GM12878 (cell line): ENCODE data around the gene KLK12. TPM values are rescaled to one million over a fixed set of nuclear protein-coding genes. Genes with fewer than 3 reads are reported as not detected.

ENCODE experiments used
- ATAC-seq: fragments of 200-7000 bp; cut with Tn5 transposase; 3 replicates; pipeline ENCODE4 v1.9.1; 2020; ENCODE audit warnings: mild to moderate bottlenecking, moderate library complexity
- BruUV-seq: library from RNA; stranded (reverse); fragments of 400-500 nt; replicated peaks from 2 replicates; lab custom pipeline; 2021; lab: Mats Ljungman, UMichigan
- CTCF ChIA-PET: fragments of 300-600 bp; sonication (Branson Sonifier 250); formaldehyde crosslinking; extraction: SDS; loops from one replicate; lab custom pipeline; 2021; ENCODE audit warnings: inconsistent platforms; lab: Yijun Ruan, JAX
- POLR2A ChIA-PET: fragments of 350-600 bp; formaldehyde crosslinking; extraction: SDS; loops from one replicate; lab custom pipeline; 2021; ENCODE audit warnings: inconsistent platforms; lab: Charles Lee
- RAD21 ChIA-PET: fragments of 300-600 bp; sonication (Branson Sonifier 250); formaldehyde crosslinking; loops from one replicate; lab custom pipeline; 2023; ENCODE audit warnings: antibody characterized with exemption; ENCODE audit not compliant: unreplicated experiment; lab: Charles Lee
- SMC1A ChIA-PET: fragments of 300-600 bp; sonication (Branson Sonifier 250); formaldehyde crosslinking; loops from one replicate; lab custom pipeline; 2023; ENCODE audit not compliant: unreplicated experiment, uncharacterized antibody; lab: Charles Lee
- DNase-seq: peaks from one replicate; pipeline ENCODE4 v3.0.0-alpha.2; 2011; ENCODE audit warnings: low read depth, low spot score
- FAIRE-seq: peaks from 3 replicates; lab custom pipeline; 2011; peaks lifted over from hg19 to GRCh38; lab: Jason Lieb, UNC
- H2AFZ ChIP-seq: 2 replicates; pipeline ENCODE4 v1.6.0; 2011; ENCODE audit warnings: low read depth, low read length, control low read depth; ENCODE audit not compliant: control insufficient read depth
- H3K27ac ChIP-seq: 2 replicates; pipeline ENCODE4 v1.5.1; 2011; ENCODE audit warnings: control low read depth; ENCODE audit not compliant: control insufficient read depth, insufficient read depth
- H3K27me3 ChIP-seq, 2 experiments: replicated peaks in 1 of 2; 2 replicates each; pipeline versions ENCODE4 v1.6.0 to v1.6.1; 2011; ENCODE audit warnings: low read length in 1 of 2; ENCODE audit not compliant: control insufficient read depth in 2 of 2, insufficient read depth in 2 of 2
- H3K36me3 ChIP-seq, 2 experiments: 2 replicates each; pipeline ENCODE4 v1.5.1; 2011; ENCODE audit warnings: low read length in 1 of 2; ENCODE audit not compliant: control insufficient read depth in 2 of 2, insufficient read depth in 2 of 2
- H3K4me1 ChIP-seq: 2 replicates; pipeline ENCODE4 v1.6.1; 2011; ENCODE audit warnings: mild to moderate bottlenecking, low read length, moderate library complexity, mixed read lengths; ENCODE audit not compliant: control insufficient read depth, insufficient read depth
- H3K4me2 ChIP-seq: 2 replicates; pipeline ENCODE4 v1.6.0; 2011; ENCODE audit warnings: control low read depth; ENCODE audit not compliant: control insufficient read depth, insufficient read depth
- H3K4me3 ChIP-seq: fragments of 200-600 bp; sonication (generic); 2 replicates; pipeline ENCODE4 v1.5.1; 2016
- H3K79me2 ChIP-seq: 2 replicates; pipeline ENCODE4 v1.6.0; 2011; ENCODE audit warnings: low read length; ENCODE audit not compliant: control insufficient read depth, insufficient read depth
- H3K9ac ChIP-seq: 2 replicates; pipeline ENCODE4 v1.8.0; 2011; ENCODE audit warnings: low read length, control low read depth, mixed read lengths; ENCODE audit not compliant: control insufficient read depth, insufficient read depth
- H3K9me3 ChIP-seq: replicated peaks from 3 replicates; pipeline ENCODE4 v1.5.1; 2011; ENCODE audit warnings: mild to moderate bottlenecking, low read length; ENCODE audit not compliant: control insufficient read depth, insufficient read depth
- H4K20me1 ChIP-seq: 2 replicates; pipeline ENCODE4 v1.6.0; 2011; ENCODE audit not compliant: control insufficient read depth, insufficient read depth
- RAD51 ChIP-seq: fragments of 450-650 bp; IDR thresholded peaks from 2 replicates; pipeline ENCODE4 v1.6.1; 2016; ENCODE audit warnings: moderate library complexity, mild to moderate bottlenecking, inconsistent platforms
- TAF1 ChIP-seq: IDR thresholded peaks from 2 replicates; pipeline ENCODE4 v1.6.1; 2011; ENCODE audit warnings: mild to moderate bottlenecking, low read depth, low read length, borderline replicate concordance
- ZNF274 ChIP-seq: IDR thresholded peaks from one replicate; pipeline ENCODE4 v1.8.0; 2011; ENCODE audit not compliant: insufficient read length, insufficient read depth
- WGBS: methylation state at CpG from one replicate; pipeline ENCODE4 v1.1.6; 2016; ENCODE audit warnings: low lambda C conversion rate; ENCODE audit not compliant: insufficient replicate concordance, insufficient coverage; ENCODE audit errors: missing lambda C conversion rate; 5-methylcytosine and 5-hydroxymethylcytosine counted together
- in situ Hi-C: fragments of 300-500 bp; cut with MboI; formaldehyde crosslinking; loops from 9 replicates; pipeline ENCODE4 v1.14.3; 2018; ENCODE audit warnings: mixed read lengths
- intact Hi-C: fragments of 100-400 bp; cut with micrococcal nuclease; formaldehyde crosslinking; loops from one replicate; pipeline ENCODE4 v1.14.2; 2022; ENCODE audit not compliant: unreplicated experiment
- polyA plus RNA-seq, 11 experiments: library from polyadenylated mRNA; depleted of rRNA in 4 of 11; unstranded in 6 of 11; stranded (reverse) in 5 of 11; fragments of >200 nt; fragmentation: Nextera tagmentation in 4 of 11; fragmentation: Illumina TruSeq in 1 of 11; extraction: Ambion mirVana in 4 of 11; extraction: Trizol in 1 of 11; gene quantifications; 1 replicate in 1 of 11; 2 replicates in 10 of 11; pipeline versions ENCODE4 v1.2.1 to v1.2.3, GENCODE V29; 2011 to 2016; ENCODE audit warnings: inconsistent platforms in 2 of 11, missing spikeins in 2 of 11, low read depth in 1 of 11
- total RNA-seq, 4 experiments: library from RNA; depleted of rRNA in 3 of 4; stranded (reverse); fragments of >200 nt in 3 of 4; fragmentation: Illumina TruSeq in 1 of 4; extraction: Trizol in 1 of 4; gene quantifications; 2 replicates each; pipeline versions ENCODE4 v1.2.1 to v1.2.3, GENCODE V29; 2013 to 2021
- TF ChIP-seq, protein P1 (sequence below): IDR thresholded peaks from 2 replicates; pipeline ENCODE4 v1.6.1; 2011; ENCODE audit warnings: borderline replicate concordance, low read depth, mild to moderate bottlenecking, moderate library complexity, mixed read lengths, low read length; ENCODE audit not compliant: insufficient read depth; ENCODE audit errors: extremely low read length
- TF ChIP-seq, protein P2 (sequence below): IDR thresholded peaks from 2 replicates; pipeline ENCODE4 v1.6.1; 2011; ENCODE audit warnings: borderline replicate concordance, low read depth, mild to moderate bottlenecking, moderate library complexity, low read length; ENCODE audit not compliant: insufficient read depth, poor library complexity, severe bottlenecking
- TF ChIP-seq, protein P3 (sequence below): IDR thresholded peaks from 2 replicates; pipeline ENCODE4 v1.6.1; 2011; ENCODE audit warnings: mild to moderate bottlenecking, low read depth, low read length, moderate library complexity; ENCODE audit not compliant: insufficient replicate concordance

The KLK12 gene
- total and polyA plus RNA-seq, 10 of the 15 experiments (the other 5 are each of a cell fraction or from before 2014, with no cell fraction given), result not detected

DNA sequence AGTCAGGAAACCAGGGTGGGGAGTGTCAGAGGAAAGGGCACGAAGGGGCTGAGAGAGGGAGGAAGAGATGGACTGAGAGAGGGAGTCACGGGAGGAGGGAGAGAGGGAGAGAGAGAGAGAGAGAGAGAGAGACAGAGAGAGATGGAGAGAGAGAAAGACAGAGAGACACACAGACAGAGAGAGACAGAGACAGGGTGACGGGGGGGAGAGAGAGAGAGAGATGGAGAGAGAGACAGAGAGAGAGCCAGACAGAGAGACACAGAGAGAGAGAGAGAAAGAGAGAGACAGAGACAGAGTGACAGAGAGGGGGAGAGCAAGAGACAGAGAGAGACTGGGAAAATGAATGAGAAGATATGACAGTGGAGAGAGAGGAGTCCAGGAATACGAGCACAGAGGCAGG lies 48.4 kb upstream of the KLK12 start:
- ATAC-seq (no peak), DNase-seq (no peak), FAIRE-seq (no peak)
- Histone ChIP-seq H4K20me1 (no peaks in the 10 kb centered on the region), H3K9me3 (no peaks in the 10 kb centered on the region), H3K27me3 (no peaks in the 10 kb centered on the region), H3K4me2 (no peak overlapping the region), H3K27ac (no peak overlapping the region), H3K9ac (no peak overlapping the region), H3K36me3 (no peaks in the 10 kb centered on the region), H3K79me2 (no peaks in the 10 kb centered on the region), H2AFZ (no peak overlapping the region), H3K4me1 (no peaks in the 10 kb centered on the region), H3K4me3 (no peak overlapping the region)
- ChIA-PET CTCF (no interaction called here), SMC1A (no interaction called here), RAD21 (no interaction called here), POLR2A (no interaction called here)
- no TSS peak for BruUV-seq
- intact Hi-C loops, result no loop called here
- WGBS, result 3% methylated on average over 4 of the region's 4 CpGs
- no peak for TF ChIP-seq ZNF274
- in situ Hi-C loops, result no loop called here

DNA sequence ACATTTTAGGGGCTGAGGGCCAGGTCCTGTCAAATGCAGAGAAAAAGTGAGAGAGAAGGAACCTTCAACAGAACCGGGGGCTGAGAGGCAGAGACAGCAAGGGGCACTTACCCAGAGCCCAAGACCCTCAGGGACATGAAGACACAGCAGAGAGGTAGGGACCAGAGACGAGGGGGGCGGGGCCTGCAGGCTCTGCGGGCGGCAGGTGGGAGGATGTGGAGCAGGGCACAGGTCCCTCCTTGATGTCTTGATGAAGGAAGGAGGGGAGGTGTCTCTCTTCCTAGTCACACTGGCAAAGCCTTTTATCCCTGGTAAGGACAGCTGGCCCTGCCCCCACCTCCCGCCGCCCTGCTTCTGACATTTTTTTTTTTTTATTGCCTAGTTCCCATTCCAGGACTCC lies 47.8 kb upstream of the KLK12 start, which contains the start of gene KLK14:
Gene KLK14, minus strand, starts transcription at position 277 of the 400 bp plus-strand sequence. Its CDS starts 273 bp downstream, at position 4.
- Histone ChIP-seq H3K4me2 (no peak within 1 kb of the TSS), H3K36me3 (no peaks in the 10 kb centered on the region), H3K4me3 (no peak within 1 kb of the TSS), H3K27me3 (no peaks in the 10 kb centered on the region), H2AFZ (no peak within 1 kb of the TSS), H3K79me2 (no peaks in the 10 kb centered on the region), H4K20me1 (no peaks in the 10 kb centered on the region), H3K27ac (no peak within 1 kb of the TSS), H3K9me3 (no peaks in the 10 kb centered on the region), H3K4me1 (no peaks in the 10 kb centered on the region), H3K9ac (no peak within 1 kb of the TSS)
- RAD21 ChIA-PET, result no interaction called here
- ATAC-seq (no peak), FAIRE-seq (no peak), DNase-seq (no peak)
- in situ Hi-C loops, result no loop called here
- intact Hi-C loops, result no loop called here
- TF ChIP-seq, protein P1, sequence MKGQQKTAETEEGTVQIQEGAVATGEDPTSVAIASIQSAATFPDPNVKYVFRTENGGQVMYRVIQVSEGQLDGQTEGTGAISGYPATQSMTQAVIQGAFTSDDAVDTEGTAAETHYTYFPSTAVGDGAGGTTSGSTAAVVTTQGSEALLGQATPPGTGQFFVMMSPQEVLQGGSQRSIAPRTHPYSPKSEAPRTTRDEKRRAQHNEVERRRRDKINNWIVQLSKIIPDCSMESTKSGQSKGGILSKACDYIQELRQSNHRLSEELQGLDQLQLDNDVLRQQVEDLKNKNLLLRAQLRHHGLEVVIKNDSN, result no peak
- TF ChIP-seq, protein P2, sequence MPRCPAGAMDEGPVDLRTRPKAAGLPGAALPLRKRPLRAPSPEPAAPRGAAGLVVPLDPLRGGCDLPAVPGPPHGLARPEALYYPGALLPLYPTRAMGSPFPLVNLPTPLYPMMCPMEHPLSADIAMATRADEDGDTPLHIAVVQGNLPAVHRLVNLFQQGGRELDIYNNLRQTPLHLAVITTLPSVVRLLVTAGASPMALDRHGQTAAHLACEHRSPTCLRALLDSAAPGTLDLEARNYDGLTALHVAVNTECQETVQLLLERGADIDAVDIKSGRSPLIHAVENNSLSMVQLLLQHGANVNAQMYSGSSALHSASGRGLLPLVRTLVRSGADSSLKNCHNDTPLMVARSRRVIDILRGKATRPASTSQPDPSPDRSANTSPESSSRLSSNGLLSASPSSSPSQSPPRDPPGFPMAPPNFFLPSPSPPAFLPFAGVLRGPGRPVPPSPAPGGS, result no peak
- TF ChIP-seq TAF1 (no peak), RAD51 (no peak)
- TF ChIP-seq, protein P3, sequence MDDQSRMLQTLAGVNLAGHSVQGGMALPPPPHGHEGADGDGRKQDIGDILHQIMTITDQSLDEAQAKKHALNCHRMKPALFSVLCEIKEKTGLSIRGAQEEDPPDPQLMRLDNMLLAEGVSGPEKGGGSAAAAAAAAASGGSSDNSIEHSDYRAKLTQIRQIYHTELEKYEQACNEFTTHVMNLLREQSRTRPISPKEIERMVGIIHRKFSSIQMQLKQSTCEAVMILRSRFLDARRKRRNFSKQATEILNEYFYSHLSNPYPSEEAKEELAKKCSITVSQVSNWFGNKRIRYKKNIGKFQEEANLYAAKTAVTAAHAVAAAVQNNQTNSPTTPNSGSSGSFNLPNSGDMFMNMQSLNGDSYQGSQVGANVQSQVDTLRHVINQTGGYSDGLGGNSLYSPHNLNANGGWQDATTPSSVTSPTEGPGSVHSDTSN, result no peak
- whole genome bisulfite sequencing, result 20% methylated on average over 7 of the region's 7 CpGs
- no TSS peak for BruUV-seq
- POLR2A ChIA-PET, result no interaction called here
- CTCF ChIA-PET, result no interaction called here
- SMC1A ChIA-PET, result no interaction called here
